ENCODE measurements around the gene LRIG3.

- TF ChIP-seq CTCF (IDR thresholded peaks at IDR 0.05; ENCODE audit: low read depth, low read length) (no peak), EZH2phosphoT487 (IDR thresholded peaks at IDR 0.05; ENCODE audit: low read depth) (no peak)
Measured at GRCh38 chr12:58950739-58951100, 30.4 kb upstream of the LRIG3 start.

Measured in OCI-LY3 (cell line).